Trophoblast cell (in vitro differentiated cells and primary cell): ENCODE data around the gene SPACA6.

Experiments used
- DNase-seq, 2 donors: peaks; one replicate each; pipeline ENCODE4 v3.0.0-alpha.2; 2016
- H2AFZ ChIP-seq: 2 replicates; pipeline ENCODE4 v1.6.1; 2013; ENCODE audit warnings: low read length, moderate library complexity, mild to moderate bottlenecking; ENCODE audit not compliant: insufficient read depth, poor library complexity
- H2AK5ac ChIP-seq: 2 replicates; pipeline ENCODE4 v1.6.1; 2013; ENCODE audit warnings: mild to moderate bottlenecking, low read length
- H2BK120ac ChIP-seq: 2 replicates; pipeline ENCODE4 v1.6.1; 2013; ENCODE audit warnings: low read length, mild to moderate bottlenecking, moderate library complexity; ENCODE audit not compliant: insufficient read depth, poor library complexity
- H2BK12ac ChIP-seq: 2 replicates; pipeline ENCODE4 v1.6.1; 2013; ENCODE audit warnings: mild to moderate bottlenecking, low read length, moderate library complexity
- H2BK5ac ChIP-seq: 2 replicates; pipeline ENCODE4 v1.6.1; 2013; ENCODE audit warnings: low read length, low read depth, moderate library complexity, mild to moderate bottlenecking; ENCODE audit not compliant: poor library complexity
- H3K14ac ChIP-seq: 2 replicates; pipeline ENCODE4 v1.6.1; 2013; ENCODE audit warnings: mild to moderate bottlenecking, low read length
- H3K18ac ChIP-seq: 2 replicates; pipeline ENCODE4 v1.6.1; 2013; ENCODE audit warnings: mild to moderate bottlenecking, low read length
- H3K23ac ChIP-seq: 2 replicates; pipeline ENCODE4 v1.6.1; 2013; ENCODE audit warnings: low read length
- H3K27ac ChIP-seq: 2 replicates; pipeline ENCODE4 v1.5.1; 2013; ENCODE audit warnings: low read depth, mild to moderate bottlenecking, inconsistent platforms, low read length, moderate library complexity
- H3K27me3 ChIP-seq: 2 replicates; pipeline ENCODE4 v1.6.1; 2013; ENCODE audit warnings: inconsistent platforms, mild to moderate bottlenecking, low read length, moderate library complexity; ENCODE audit not compliant: insufficient read depth
- H3K36me3 ChIP-seq, 2 experiments: 1 replicate in 1 of 2; 2 replicates in 1 of 2; pipeline ENCODE4 v1.6.1; 2013; ENCODE audit warnings: low read length in 2 of 2, mild to moderate bottlenecking in 2 of 2, moderate library complexity in 1 of 2; ENCODE audit not compliant: insufficient read depth in 2 of 2, control insufficient read depth in 1 of 2
- H3K4ac ChIP-seq: 2 replicates; pipeline ENCODE4 v1.6.1; 2013; ENCODE audit warnings: low read depth, mild to moderate bottlenecking, low read length, moderate library complexity
- H3K4me1 ChIP-seq, 2 experiments: 1 replicate in 1 of 2; 2 replicates in 1 of 2; pipeline ENCODE4 v1.6.1; 2013; ENCODE audit warnings: low read length in 2 of 2, mild to moderate bottlenecking in 2 of 2, moderate library complexity in 1 of 2; ENCODE audit not compliant: insufficient read depth in 2 of 2, control insufficient read depth in 1 of 2
- H3K4me2 ChIP-seq: 2 replicates; pipeline ENCODE4 v1.6.1; 2013; ENCODE audit warnings: inconsistent platforms, mild to moderate bottlenecking, low read length, moderate library complexity
- H3K4me3 ChIP-seq: 2 replicates; pipeline ENCODE4 v1.5.1; 2013; ENCODE audit warnings: mild to moderate bottlenecking, low read depth, low read length, inconsistent platforms
- H3K79me1 ChIP-seq: one replicate; pipeline ENCODE4 v1.6.1; 2013; ENCODE audit warnings: low read length
- H3K79me2 ChIP-seq: 2 replicates; pipeline ENCODE4 v1.6.1; 2013; ENCODE audit warnings: low read length, mild to moderate bottlenecking; ENCODE audit not compliant: control insufficient read depth, insufficient read depth, poor library complexity
- H3K9ac ChIP-seq: 2 replicates; pipeline ENCODE4 v1.6.1; 2013; ENCODE audit warnings: mild to moderate bottlenecking, low read length
- H3K9me3 ChIP-seq: 2 replicates; pipeline ENCODE4 v1.6.1; 2013; ENCODE audit warnings: low read depth, mild to moderate bottlenecking, control low read depth, inconsistent platforms, low read length; ENCODE audit not compliant: insufficient read depth
- H4K12ac ChIP-seq: 2 replicates; pipeline ENCODE4 v1.6.1; 2013; ENCODE audit warnings: low read depth, mild to moderate bottlenecking, low read length, moderate library complexity
- H4K8ac ChIP-seq: 2 replicates; pipeline ENCODE4 v1.6.1; 2013; ENCODE audit warnings: low read depth, mild to moderate bottlenecking, low read length, moderate library complexity
- H4K91ac ChIP-seq: one replicate; pipeline ENCODE4 v1.6.1; 2013; ENCODE audit warnings: low read depth, mild to moderate bottlenecking, low read length, moderate library complexity
- WGBS: extraction: QIAGEN DNeasy Blood & Tissue Kit; methylation state at CpG from one replicate; pipeline ENCODE4 v1.1.7; 2013; ENCODE audit warnings: missing lambda C conversion rate; ENCODE audit not compliant: insufficient read length, insufficient coverage; ENCODE audit errors: extremely low coverage; 5-methylcytosine and 5-hydroxymethylcytosine counted together

Gene SPACA6

DNA sequence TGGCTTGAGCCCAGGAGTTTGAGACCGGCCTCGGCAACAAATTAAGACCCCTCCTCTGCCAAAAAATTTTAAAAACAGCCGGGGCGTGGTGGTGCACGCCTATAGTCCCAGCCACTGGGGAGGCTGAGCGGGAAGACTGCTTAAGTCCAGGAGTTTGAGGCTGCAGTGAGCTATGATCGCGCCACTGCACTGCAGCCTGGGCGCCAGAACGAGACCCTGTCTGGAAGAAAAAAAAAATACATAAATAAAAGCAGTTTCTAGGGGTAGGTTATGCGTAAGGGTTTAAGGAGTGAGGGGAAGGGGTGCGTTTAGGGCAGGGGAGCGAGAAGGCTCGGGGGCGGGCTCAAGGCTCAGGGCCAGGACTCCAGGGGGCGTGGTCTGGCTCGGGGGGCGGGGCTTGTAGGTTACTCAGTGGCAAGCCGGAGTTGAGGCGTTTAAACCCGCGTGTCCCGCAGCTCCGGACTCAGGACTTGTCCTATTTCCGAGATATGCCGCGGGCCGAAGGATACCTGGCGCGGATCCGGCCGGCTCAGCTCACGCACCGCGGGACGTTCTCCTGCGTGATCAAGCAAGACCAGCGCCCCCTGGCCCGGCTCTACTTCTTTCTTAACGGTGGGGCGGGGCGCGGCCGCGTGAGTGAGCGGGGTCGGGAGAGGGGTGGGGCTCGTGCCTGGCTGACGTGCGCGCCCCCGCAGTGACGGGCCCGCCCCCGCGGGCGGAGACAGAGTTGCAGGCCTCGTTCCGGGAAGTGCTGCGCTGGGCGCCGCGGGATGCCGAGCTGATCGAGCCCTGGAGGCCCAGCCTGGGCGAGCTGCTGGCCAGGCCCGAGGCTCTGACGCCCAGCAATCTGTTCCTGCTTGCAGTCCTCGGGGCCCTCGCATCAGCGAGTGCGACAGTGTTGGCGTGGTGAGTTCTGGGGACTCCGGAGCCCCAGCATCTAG, 10.7 kb downstream of the SPACA6 start:
- peak overlapping the region; percentile 73 for H3K27ac ChIP-seq
- H2AK5ac ChIP-seq: no peak overlapping the region
- no peak overlapping the region for H2AFZ ChIP-seq
- no peaks in the 10 kb centered on the region for H3K9me3 ChIP-seq
- peak overlapping the region; percentile 29 for H4K12ac ChIP-seq
- H3K4me2 ChIP-seq: peak overlapping the region; percentile 52
- peak; percentile 93 to 94 for DNase-seq
- peak overlapping the region; percentile 45 for H2BK12ac ChIP-seq
- H3K79me1 ChIP-seq: peaks cover 7% of the 10 kb centered on the region
- peak overlapping the region; percentile 26 for H2BK5ac ChIP-seq
- peak overlapping the region; percentile 22 for H4K91ac ChIP-seq
- peak overlapping the region; percentile 77 for H3K9ac ChIP-seq
- no peaks in the 10 kb centered on the region for H3K27me3 ChIP-seq
- H3K4ac ChIP-seq: no peak overlapping the region
- WGBS: no CpG with 5 or more reads among the region's 74 CpGs
- peak overlapping the region; percentile 8 for H3K18ac ChIP-seq
- no peak overlapping the region for H2BK120ac ChIP-seq
- peak overlapping the region; percentile 68 for H3K4me3 ChIP-seq
- H3K4me1 ChIP-seq: peaks cover 17 to 32% of the 10 kb centered on the region in 2 experiments
- H3K36me3 ChIP-seq: peaks cover 65 to 68% of the 10 kb centered on the region in 2 experiments
- peak overlapping the region; percentile 54 for H4K8ac ChIP-seq
- no peak overlapping the region for H3K23ac ChIP-seq
- peaks cover 2% of the 10 kb centered on the region for H3K79me2 ChIP-seq
- H3K14ac ChIP-seq: peak overlapping the region; percentile 19

DNA sequence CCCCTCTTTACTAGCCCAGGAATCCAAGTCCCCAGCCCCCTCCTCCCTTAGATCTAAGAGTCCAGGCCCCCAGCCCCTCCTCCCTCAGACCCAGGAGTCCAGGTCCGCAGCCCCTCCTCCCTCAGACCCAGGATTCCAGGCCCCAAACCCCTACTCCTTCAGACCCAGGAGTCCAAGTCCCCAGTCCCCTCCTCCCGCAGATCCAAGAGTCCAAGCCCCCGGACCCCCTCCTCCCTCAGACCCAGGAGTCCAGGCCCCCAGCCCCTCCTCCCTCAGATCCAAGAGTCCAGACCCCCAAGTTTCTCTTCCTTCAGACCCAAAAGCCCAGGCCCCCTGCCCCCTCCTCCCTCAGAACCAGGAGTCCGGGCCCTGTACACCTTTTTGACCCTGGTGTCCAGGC, 11.5 kb downstream of the SPACA6 start:
- no peak overlapping the region for H3K23ac ChIP-seq

DNA sequence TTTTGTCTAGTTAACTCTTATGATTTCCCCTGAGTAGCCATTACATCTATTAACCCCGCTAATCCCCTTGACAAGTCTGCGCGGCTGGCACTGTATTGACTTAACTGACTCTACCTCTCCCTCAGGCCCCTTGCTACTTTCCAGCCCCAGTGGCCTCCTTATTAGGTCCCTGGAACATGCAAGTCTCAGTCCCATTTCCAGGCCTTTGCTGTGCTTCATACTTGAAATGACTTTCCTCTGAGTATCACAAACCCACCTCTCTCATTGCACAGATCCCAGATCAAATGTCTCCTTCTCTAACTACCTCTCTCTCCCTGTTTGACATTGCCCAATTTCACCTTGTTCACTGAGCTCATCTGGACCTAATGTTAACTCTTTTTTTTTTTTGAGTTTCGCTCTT, 13.2 kb downstream of the SPACA6 start:
- H3K4ac ChIP-seq: no peak overlapping the region
- no peak overlapping the region for H3K9ac ChIP-seq
- H3K9me3 ChIP-seq: no peaks in the 10 kb centered on the region
- no peak overlapping the region for H3K18ac ChIP-seq
- peaks cover 2% of the 10 kb centered on the region for H3K79me2 ChIP-seq
- H3K4me1 ChIP-seq: peaks cover 17 to 29% of the 10 kb centered on the region in 2 experiments
- H3K36me3 ChIP-seq: peaks cover 44 to 51% of the 10 kb centered on the region in 2 experiments
- H3K23ac ChIP-seq: no peak overlapping the region
- WGBS: no CpG with 5 or more reads among the region's 4 CpGs
- peak; percentile 51 to 71 for DNase-seq
- no peak overlapping the region for H3K14ac ChIP-seq
- no peak overlapping the region for H4K8ac ChIP-seq
- peaks cover 7% of the 10 kb centered on the region for H3K79me1 ChIP-seq
- H2AK5ac ChIP-seq: no peak overlapping the region
- no peaks in the 10 kb centered on the region for H3K27me3 ChIP-seq
- H2BK5ac ChIP-seq: no peak overlapping the region
- no peak overlapping the region for H3K27ac ChIP-seq
- no peak overlapping the region for H2BK12ac ChIP-seq
- H2AFZ ChIP-seq: no peak overlapping the region
- no peak overlapping the region for H2BK120ac ChIP-seq
- no peak overlapping the region for H4K91ac ChIP-seq
- no peak overlapping the region for H3K4me2 ChIP-seq
- no peak overlapping the region for H3K4me3 ChIP-seq
- no peak overlapping the region for H4K12ac ChIP-seq

More for the DNA sequence above, 11.5 kb downstream of the SPACA6 start:
- peak overlapping the region; percentile 8 for H3K18ac ChIP-seq
- H3K79me1 ChIP-seq: peaks cover 7% of the 10 kb centered on the region
- peak overlapping the region; percentile 19 for H3K14ac ChIP-seq
- H3K4ac ChIP-seq: no peak overlapping the region
- H3K27me3 ChIP-seq: no peaks in the 10 kb centered on the region
- no CpG with 5 or more reads among the region's 4 CpGs for WGBS
- H2AFZ ChIP-seq: no peak overlapping the region
- peak overlapping the region; percentile 31 for H3K27ac ChIP-seq
- H4K12ac ChIP-seq: peak overlapping the region; percentile 29
- H2BK5ac ChIP-seq: no peak overlapping the region
- H4K91ac ChIP-seq: peak overlapping the region; percentile 22
- no peak overlapping the region for H2BK12ac ChIP-seq
- H3K4me1 ChIP-seq: peaks cover 17 to 32% of the 10 kb centered on the region in 2 experiments
- no peaks in the 10 kb centered on the region for H3K9me3 ChIP-seq
- DNase-seq: no peak
- H3K79me2 ChIP-seq: peaks cover 2% of the 10 kb centered on the region
- H2BK120ac ChIP-seq: no peak overlapping the region
- no peak overlapping the region for H3K4me3 ChIP-seq
- peak overlapping the region; percentile 52 for H3K4me2 ChIP-seq
- no peak overlapping the region for H2AK5ac ChIP-seq
- peak overlapping the region; percentile 13 for H4K8ac ChIP-seq
- no peak overlapping the region for H3K9ac ChIP-seq
- H3K36me3 ChIP-seq: peaks cover 57 to 63% of the 10 kb centered on the region in 2 experiments

DNA sequence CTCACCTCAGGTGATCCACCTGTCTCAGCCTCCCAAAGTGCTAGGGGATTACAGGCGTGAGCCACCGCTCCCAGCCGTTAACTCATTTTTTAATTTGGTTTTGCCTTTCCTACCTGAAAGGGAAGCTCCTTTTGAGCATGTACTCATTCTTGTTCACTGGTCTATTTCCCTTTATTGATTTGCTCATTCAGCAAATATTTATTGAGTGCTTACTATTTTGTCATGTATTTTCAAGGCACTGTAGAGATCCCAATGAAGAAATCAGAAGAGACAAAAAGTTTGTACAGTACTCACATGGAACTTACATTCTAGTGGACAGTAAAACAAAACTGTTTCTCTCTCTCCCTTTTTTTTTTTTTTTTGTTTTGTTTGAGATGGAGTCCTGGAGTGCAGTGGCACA, 13.8 kb downstream of the SPACA6 start:
- H3K79me2 ChIP-seq: peaks cover 2% of the 10 kb centered on the region
- no peak overlapping the region for H4K91ac ChIP-seq
- H2BK5ac ChIP-seq: no peak overlapping the region
- no peaks in the 10 kb centered on the region for H3K9me3 ChIP-seq
- H4K12ac ChIP-seq: no peak overlapping the region
- no peak overlapping the region for H2AFZ ChIP-seq
- H3K4me3 ChIP-seq: no peak overlapping the region
- no peak overlapping the region for H4K8ac ChIP-seq
- H2AK5ac ChIP-seq: no peak overlapping the region
- no peaks in the 10 kb centered on the region for H3K27me3 ChIP-seq
- H3K4me2 ChIP-seq: no peak overlapping the region
- no peak overlapping the region for H3K23ac ChIP-seq
- no peak overlapping the region for H2BK12ac ChIP-seq
- H3K36me3 ChIP-seq: peaks cover 38 to 46% of the 10 kb centered on the region in 2 experiments
- no peak for DNase-seq
- H3K79me1 ChIP-seq: peaks cover 7% of the 10 kb centered on the region
- H3K9ac ChIP-seq: no peak overlapping the region
- no peak overlapping the region for H3K4ac ChIP-seq
- WGBS: no CpG with 5 or more reads among the region's 3 CpGs
- peaks cover 15 to 23% of the 10 kb centered on the region in 2 experiments for H3K4me1 ChIP-seq
- no peak overlapping the region for H3K14ac ChIP-seq
- H2BK120ac ChIP-seq: no peak overlapping the region
- H3K18ac ChIP-seq: no peak overlapping the region
- no peak overlapping the region for H3K27ac ChIP-seq
